Sigmoid colon (tissue), 7 donors: ENCODE results near the gene ZBTB7A. TPM values are rescaled to one million over a fixed set of nuclear protein-coding genes. Genes with fewer than 3 reads are reported as not detected.

ENCODE experiments used
- DNase-seq: peaks from one replicate; pipeline ENCODE4 v3.0.0-alpha.2; 2019
- H3K27ac ChIP-seq, 4 donors: fragments of 200-600 bp; sonication (generic); one replicate each; pipeline ENCODE4 v1.5.1; 2016 to 2019; ENCODE audit warnings: mild to moderate bottlenecking in 1 of 4
- H3K27me3 ChIP-seq, 3 donors: fragments of 200-600 bp; sonication (generic); one replicate each; pipeline ENCODE4 v1.5.1; 2019; ENCODE audit warnings: mild to moderate bottlenecking in 1 of 3
- H3K36me3 ChIP-seq, 4 donors: fragments of 200-600 bp; sonication (generic); one replicate each; pipeline ENCODE4 v1.5.1; 2016 to 2019
- H3K4me1 ChIP-seq, 4 donors: fragments of 200-600 bp; sonication (generic); one replicate each; pipeline ENCODE4 v1.5.1; 2017 to 2019
- H3K4me3 ChIP-seq, 4 donors: fragments of 200-600 bp; sonication (generic); one replicate each; pipeline ENCODE4 v1.5.1; 2017 to 2019; ENCODE audit warnings: mild to moderate bottlenecking in 2 of 4, moderate library complexity in 1 of 4
- H3K9me3 ChIP-seq, 4 donors: fragments of 200-600 bp in 3 of 4; sonication (generic) in 3 of 4; one replicate each; pipeline versions ENCODE4 v1.5.1 to v1.6.1; 2013 to 2019
- CTCF ChIP-seq, 4 experiments: fragments of 450-650 bp in 3 of 4; fragments of 200-600 bp in 1 of 4; IDR thresholded peaks; one replicate each; pipeline ENCODE4 v1.5.1; 2016 to 2019; ENCODE audit warnings: antibody characterized with exemption in 4 of 4, mild to moderate bottlenecking in 3 of 4, moderate library complexity in 2 of 4
- EP300 ChIP-seq, 4 donors: sonication (generic); formaldehyde crosslinking; IDR thresholded peaks; one replicate each; pipeline ENCODE4 v1.6.1; 2017; ENCODE audit warnings: antibody characterized with exemption in 4 of 4
- POLR2A ChIP-seq, 2 donors: fragments of 450-650 bp; IDR thresholded peaks; one replicate each; pipeline ENCODE4 v1.6.1; 2016; ENCODE audit warnings: antibody characterized with exemption in 2 of 2, mild to moderate bottlenecking in 2 of 2, moderate library complexity in 2 of 2
- POLR2AphosphoS5 ChIP-seq, 4 donors: sonication (generic); formaldehyde crosslinking; IDR thresholded peaks; one replicate each; pipeline ENCODE4 v1.6.1; 2017; ENCODE audit warnings: antibody characterized with exemption in 4 of 4
- WGBS, 2 donors: extraction: QIAGEN DNeasy Blood & Tissue Kit; methylation state at CpG; one replicate each; pipeline ENCODE4 v1.1.7; 2013; 5-methylcytosine and 5-hydroxymethylcytosine counted together
- intact Hi-C: fragments of 100-400 bp; cut with DNase I; formaldehyde crosslinking; loops from one replicate; pipeline ENCODE4 v1.15.1; 2023
- polyA plus RNA-seq, 3 donors: library from polyadenylated mRNA; stranded (reverse); fragments of 200-250 nt; gene quantifications; one replicate each; pipeline ENCODE4 v1.2.3, GENCODE V29; 2013
- total RNA-seq, 4 donors: library from RNA; depleted of rRNA; stranded (reverse); fragments of >200 nt; gene quantifications; one replicate each; pipeline ENCODE4 v1.1.0, GENCODE V29; 2016
- donor health status: healthy with polysubstance abuse.
- donor health status: Bipolar disorder and iron deficiency.
- donor health status: healthy.

Gene ZBTB7A
- total and polyA plus RNA-seq, 7 donors: 22.8 to 53.2 (median 38.2) TPM

GRCh38 chr19:4094761-4095487, 28.2 kb upstream of the ZBTB7A start:
- WGBS, 2 donors: 58 to 87% methylated on average over 35 of the region's 35 CpGs
- no peak overlapping the region for H3K27ac ChIP-seq
- no peak for TF ChIP-seq CTCF (IDR thresholded peaks at IDR 0.05)
- DNase-seq: no peak
- H3K36me3 ChIP-seq: peaks cover 0 to 86% (median 31%) of the 10 kb centered on the region in 4 donors
- H3K4me3 ChIP-seq: no peak overlapping the region
- intact Hi-C loops: no loop called here
- H3K27me3 ChIP-seq: no peaks in the 10 kb centered on the region
- H3K9me3 ChIP-seq: no peaks in the 10 kb centered on the region
- no peaks in the 10 kb centered on the region for H3K4me1 ChIP-seq

- 84 to 93% methylated on average over 19 of the region's 19 CpGs for WGBS, 2 donors
- no peak for DNase-seq
- TF ChIP-seq EP300 (IDR thresholded peaks at IDR 0.05): no peak
- no peak for TF ChIP-seq POLR2A (IDR thresholded peaks at IDR 0.05)
- no peak for TF ChIP-seq CTCF (IDR thresholded peaks at IDR 0.05)
- TF ChIP-seq POLR2AphosphoS5 (IDR thresholded peaks at IDR 0.05): no peak
- no peaks in the 10 kb centered on the region for H3K4me1 ChIP-seq
- no peaks in the 10 kb centered on the region for H3K9me3 ChIP-seq
- intact Hi-C loops: no loop called here
- H3K27me3 ChIP-seq: no peaks in the 10 kb centered on the region
- peaks cover 0 to 86% (median 31%) of the 10 kb centered on the region in 4 donors for H3K36me3 ChIP-seq
- no peak overlapping the region for H3K4me3 ChIP-seq
- H3K27ac ChIP-seq: no peak overlapping the region
Observed at GRCh38 chr19:4094291-4094690, 27.6 kb upstream of the ZBTB7A start.

- no peak overlapping the region for H3K27ac ChIP-seq
- H3K27me3 ChIP-seq: no peaks in the 10 kb centered on the region
- DNase-seq: no peak
- H3K4me1 ChIP-seq: no peaks in the 10 kb centered on the region
- 93 to 95% methylated on average over 18 of the region's 18 CpGs for WGBS, 2 donors
- H3K9me3 ChIP-seq: no peaks in the 10 kb centered on the region
- TF ChIP-seq POLR2A (IDR thresholded peaks at IDR 0.05) (no peak), POLR2AphosphoS5 (IDR thresholded peaks at IDR 0.05) (no peak), CTCF (IDR thresholded peaks at IDR 0.05) (no peak), EP300 (IDR thresholded peaks at IDR 0.05) (no peak)
- peaks cover 0 to 83% (median 25%) of the 10 kb centered on the region in 4 donors for H3K36me3 ChIP-seq
- intact Hi-C loops: no loop called here
- H3K4me3 ChIP-seq: no peak overlapping the region
Observed at GRCh38 chr19:4093643-4094175, 27.0 kb upstream of the ZBTB7A start.

GRCh38 chr19:4090356-4091220, 23.9 kb upstream of the ZBTB7A start:
- H3K9me3 ChIP-seq: no peaks in the 10 kb centered on the region
- no peak for DNase-seq
- no peak overlapping the region for H3K4me3 ChIP-seq
- no peak overlapping the region for H3K27ac ChIP-seq
- no peaks in the 10 kb centered on the region for H3K4me1 ChIP-seq
- 90 to 94% methylated on average over 52 of the region's 52 CpGs for WGBS, 2 donors
- intact Hi-C loops: no loop called here
- no peaks in the 10 kb centered on the region for H3K27me3 ChIP-seq
- H3K36me3 ChIP-seq: peaks cover 0 to 65% (median 21%) of the 10 kb centered on the region in 4 donors
- no peak for TF ChIP-seq POLR2A (IDR thresholded peaks at IDR 0.05)
- no peak for TF ChIP-seq POLR2AphosphoS5 (IDR thresholded peaks at IDR 0.05)
- TF ChIP-seq CTCF (IDR thresholded peaks at IDR 0.05): no peak
- TF ChIP-seq EP300 (IDR thresholded peaks at IDR 0.05): no peak
